Neural cell (in vitro differentiated cells): ENCODE measurements around the gene ACAA1.

ENCODE experiments used
- CTCF ChIP-seq: fragments of 450-650 bp; IDR thresholded peaks from 2 replicates; pipeline ENCODE4 v1.5.1; 2014; ENCODE audit warnings: antibody characterized with exemption, mild to moderate bottlenecking, moderate library complexity; ENCODE audit not compliant: poor library complexity, severe bottlenecking
- EZH2 ChIP-seq: fragments of 200-600, 300-800 bp; shearing (Covaris generic), sonication (generic); IDR thresholded peaks from 2 replicates; pipeline ENCODE4 v1.6.1; 2014; ENCODE audit warnings: antibody characterized with exemption, low read length, borderline replicate concordance, mild to moderate bottlenecking; ENCODE audit not compliant: insufficient read depth, poor library complexity, severe bottlenecking
- TAF1 ChIP-seq: IDR thresholded peaks from 2 replicates; pipeline ENCODE4 v1.6.1; 2012; ENCODE audit warnings: low read depth

GRCh38 chr3:38157117-38157516, 20.2 kb upstream of the ACAA1 start:
- TF ChIP-seq CTCF, result no peak
- TF ChIP-seq EZH2, result no peak
- TF ChIP-seq TAF1, result no peak
